Activated CD4-positive, alpha-beta T cell treated with anti-CD3 and anti-CD28 coated beads, Interleukin-2, Interleukin-6, amounts not matched to agents 100 ng/mL and 50 ng/mL, durations not matched to agents 16 hours and 8 hours (primary cell): ENCODE data around the gene MAST4.

Source experiments
- DNase-seq: peaks from one replicate; pipeline ENCODE4 v3.0.0-alpha.2; 2020

Gene MAST4

GRCh38 chr5:66704790-66705425 is 108.7 kb downstream of the MAST4 start:
- DNase-seq = no peak

DNA sequence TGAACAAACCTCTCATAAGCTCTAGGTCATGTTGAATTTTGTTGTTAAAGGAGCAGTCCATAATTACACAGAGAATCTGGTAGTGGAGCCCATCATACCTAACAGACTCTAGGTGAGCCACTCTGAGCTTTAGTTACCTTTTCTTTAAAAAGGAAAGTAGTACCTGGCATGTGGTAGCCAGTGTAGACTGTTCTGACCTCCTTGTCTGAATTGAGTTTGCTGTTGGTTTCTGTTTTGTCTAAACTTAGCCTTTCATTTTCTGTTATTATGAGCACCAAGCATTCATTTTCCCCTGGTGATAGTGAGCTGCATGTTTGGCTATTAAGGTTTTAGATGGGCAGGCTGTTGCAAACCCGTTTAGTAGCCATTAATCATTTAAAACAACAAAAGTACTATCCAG is 112.2 kb downstream of the MAST4 start:
- no peak for DNase-seq

GRCh38 chr5:66710557-66711088 is 114.4 kb downstream of the MAST4 start:
- DNase-seq = no peak

GRCh38 chr5:66713998-66714397 is 117.8 kb downstream of the MAST4 start:
- peak; percentile 67 for DNase-seq

- no peak for DNase-seq
Observed at GRCh38 chr5:66717455-66718373, 121.5 kb downstream of the MAST4 start.

- no peak for DNase-seq
Observed at GRCh38 chr5:66718374-66719002, 122.3 kb downstream of the MAST4 start.

GRCh38 chr5:66720780-66721179 is 124.6 kb downstream of the MAST4 start:
- DNase-seq = no peak

DNA sequence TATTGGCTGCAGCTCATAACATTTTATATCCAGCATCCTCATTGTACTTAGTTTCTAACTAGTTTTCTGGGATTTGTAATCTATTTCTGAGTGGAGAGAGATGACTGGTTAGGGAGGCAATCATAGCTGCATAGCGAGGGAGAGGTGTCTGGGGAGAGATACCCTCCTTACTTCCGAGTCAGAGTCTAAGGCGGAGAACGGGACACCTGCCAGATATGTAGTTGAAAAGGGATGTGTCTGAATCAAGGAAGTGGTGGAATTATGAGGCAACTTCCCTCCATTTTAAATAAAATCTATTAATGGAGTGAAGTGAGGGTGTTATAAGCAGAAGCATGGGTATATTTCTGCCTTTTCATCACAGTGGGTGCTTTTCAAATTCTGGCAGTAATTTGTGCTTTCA is 126.5 kb downstream of the MAST4 start:
- DNase-seq = no peak

DNA sequence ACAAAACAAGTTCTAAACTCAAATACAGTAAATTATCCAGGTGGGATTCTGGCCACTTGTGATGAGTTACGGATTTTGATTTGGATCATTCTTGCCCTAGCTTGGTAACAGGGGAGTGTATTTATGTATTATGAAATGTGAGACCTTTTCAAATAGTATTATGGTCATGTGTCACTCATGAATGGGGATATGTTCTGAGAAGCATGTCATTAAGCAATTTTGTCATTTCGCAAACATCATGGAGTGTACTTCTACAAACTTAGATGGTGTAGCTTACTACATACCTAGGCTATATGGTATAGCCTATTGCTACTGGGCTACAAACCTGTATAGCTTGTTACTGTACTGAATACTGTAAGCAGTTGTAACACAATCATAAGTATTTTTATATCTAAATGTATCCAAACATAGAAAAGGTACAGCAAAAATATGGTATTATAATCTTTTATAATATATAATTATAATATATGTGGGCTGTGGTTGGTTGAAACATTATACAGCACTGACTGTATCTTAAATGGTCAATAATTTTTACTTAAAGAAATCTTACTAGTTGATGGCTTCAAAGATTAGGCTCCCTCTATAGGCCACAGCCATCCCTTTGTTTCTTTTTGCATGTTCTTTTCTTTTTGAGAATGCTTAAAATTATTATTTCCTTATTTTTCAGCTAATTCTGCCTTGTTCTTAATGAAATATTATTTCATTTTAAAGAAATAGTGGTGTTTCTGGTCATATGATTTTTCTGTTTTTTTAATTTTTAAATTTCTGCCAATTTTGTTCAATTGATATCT is 128.4 kb downstream of the MAST4 start:
- no peak for DNase-seq

- no peak for DNase-seq
Observed at GRCh38 chr5:66727630-66728029, 131.4 kb downstream of the MAST4 start.

DNA sequence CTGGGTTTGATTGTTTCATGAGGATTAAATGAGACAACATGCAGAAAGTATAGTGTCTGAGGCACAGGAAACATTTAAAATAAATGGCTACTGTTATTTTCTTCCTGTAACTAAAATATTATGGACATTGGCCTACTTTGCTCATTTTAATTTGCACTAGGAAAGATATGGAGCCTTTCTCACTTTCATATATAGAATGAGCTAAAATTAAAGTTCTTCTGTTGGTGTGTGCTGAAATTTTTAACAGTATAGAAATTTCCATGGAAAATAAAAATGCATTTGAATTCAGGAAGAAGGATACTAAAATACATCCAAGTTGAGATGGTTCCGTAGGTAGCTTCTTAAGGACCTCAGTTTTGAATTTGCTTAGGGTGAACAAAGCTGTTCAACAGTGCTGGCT is 131.9 kb downstream of the MAST4 start:
- DNase-seq = no peak

GRCh38 chr5:66737096-66737495 is 140.9 kb downstream of the MAST4 start:
- no peak for DNase-seq

- DNase-seq = no peak
Observed at GRCh38 chr5:66738136-66738535, 141.9 kb downstream of the MAST4 start.

- DNase-seq = no peak
Observed at GRCh38 chr5:66739021-66739420, 142.8 kb downstream of the MAST4 start.

- no peak for DNase-seq
Observed at GRCh38 chr5:66739951-66740350, 143.8 kb downstream of the MAST4 start.

GRCh38 chr5:66741394-66741793 is 145.2 kb downstream of the MAST4 start:
- no peak for DNase-seq

DNA sequence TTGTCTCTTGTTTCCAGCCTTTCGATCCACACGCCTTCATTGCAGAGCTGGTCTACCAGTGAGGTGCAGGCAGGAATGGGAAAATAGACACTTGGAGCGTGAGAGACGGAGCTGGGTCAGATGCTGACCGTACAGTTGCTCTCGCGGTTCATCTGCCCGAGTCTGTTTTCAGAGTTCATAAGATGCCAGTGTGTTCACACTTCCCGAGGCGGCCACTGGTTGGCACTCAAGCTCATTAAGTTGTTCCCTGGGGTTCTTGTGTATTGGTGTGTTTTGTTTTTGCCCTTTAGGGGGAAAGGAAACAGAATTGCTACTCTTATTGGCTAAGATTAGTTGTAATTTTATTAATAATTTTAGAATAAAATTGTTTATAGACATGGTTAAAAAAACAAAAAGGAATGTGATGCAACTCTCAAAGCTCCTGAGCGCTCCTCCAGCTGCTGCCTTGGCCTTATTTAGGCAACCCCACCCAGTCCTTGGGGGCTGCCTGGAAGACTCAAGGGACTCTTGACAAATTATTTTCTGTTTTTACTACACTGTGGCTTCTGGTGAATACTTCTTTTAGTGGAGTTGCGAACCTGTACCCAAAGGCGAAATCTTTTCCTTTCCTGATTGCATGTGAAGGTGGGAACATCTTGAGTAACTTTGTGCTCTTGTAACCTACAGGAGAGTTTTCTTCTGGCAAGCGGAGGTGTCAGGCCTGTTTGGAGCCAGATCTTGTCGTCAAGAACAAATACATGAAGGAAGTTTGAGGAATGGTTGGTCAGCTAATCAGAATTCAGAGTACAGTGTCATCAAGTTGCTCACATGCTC is 146.1 kb downstream of the MAST4 start:
- DNase-seq = peak; percentile 7

DNA sequence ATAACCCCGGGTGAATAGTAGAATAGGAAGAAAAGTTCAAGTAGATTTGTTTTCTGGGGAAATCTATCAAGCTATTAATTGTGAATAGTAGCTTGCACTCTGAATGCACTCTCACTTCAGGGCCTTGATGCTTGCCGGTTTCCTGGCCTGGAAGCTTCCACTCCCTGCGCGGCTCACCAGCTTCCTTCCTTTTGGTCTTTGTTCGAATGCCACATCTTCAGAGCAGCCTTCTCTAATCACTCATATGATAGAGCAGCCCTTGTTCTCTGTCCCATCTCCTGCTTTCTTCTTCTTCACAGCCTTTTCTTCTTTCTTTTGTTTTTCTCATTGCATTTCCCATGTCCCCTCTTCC is 146.7 kb downstream of the MAST4 start:
- no peak for DNase-seq

- no peak for DNase-seq
Observed at GRCh38 chr5:66743344-66743743, 147.2 kb downstream of the MAST4 start.

- DNase-seq = no peak
Observed at GRCh38 chr5:66744040-66744439, 147.8 kb downstream of the MAST4 start.

DNA sequence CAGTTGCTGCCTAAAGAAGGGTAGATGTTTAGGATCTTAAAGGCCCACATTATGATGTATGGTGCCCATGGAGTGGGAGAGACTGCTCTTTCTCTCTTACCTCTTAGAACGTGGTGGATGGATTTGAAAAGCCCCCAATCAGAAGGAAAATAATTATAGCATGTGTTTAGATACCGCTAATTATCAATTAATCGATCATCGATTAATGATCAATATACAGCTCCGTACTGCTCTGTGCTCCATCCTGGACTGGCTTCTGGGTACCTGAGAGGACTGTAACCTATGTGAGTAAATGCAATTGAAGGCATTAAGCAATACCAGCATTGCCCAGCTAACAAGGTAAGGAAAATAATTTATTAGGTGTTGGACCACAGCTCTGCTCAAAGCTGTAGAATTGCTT is 149.1 kb downstream of the MAST4 start:
- no peak for DNase-seq

DNA sequence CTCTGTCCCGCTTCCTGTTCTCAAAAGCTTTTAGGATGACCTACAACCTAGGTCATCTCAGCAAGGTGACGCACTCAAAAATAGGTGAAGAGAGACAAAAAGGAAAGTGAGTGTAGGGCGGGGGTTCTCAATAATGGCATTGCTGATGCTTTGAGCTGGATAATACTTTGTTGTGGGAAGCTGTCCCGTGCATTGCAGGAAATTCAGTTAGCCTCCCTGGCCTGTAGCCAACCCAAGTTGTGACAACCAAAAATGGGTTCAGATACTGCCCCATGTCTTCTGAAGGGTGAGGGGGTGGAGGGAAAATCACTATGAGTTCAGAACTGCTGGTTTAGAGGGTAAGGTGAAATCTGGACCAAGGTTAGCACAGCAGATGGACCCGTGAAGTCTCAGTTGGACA is 151.4 kb downstream of the MAST4 start:
- DNase-seq = no peak
